GM12801 (cell line): ENCODE results near the gene RNASE13.

Source experiments
- TF ChIP-seq, protein P1 (sequence below): IDR thresholded peaks from one replicate; pipeline ENCODE4 v1.5.1; 2011; ENCODE audit warnings: control low read depth; ENCODE audit not compliant: insufficient read length; ENCODE audit errors: extremely low read depth

RNASE13 gene

DNA sequence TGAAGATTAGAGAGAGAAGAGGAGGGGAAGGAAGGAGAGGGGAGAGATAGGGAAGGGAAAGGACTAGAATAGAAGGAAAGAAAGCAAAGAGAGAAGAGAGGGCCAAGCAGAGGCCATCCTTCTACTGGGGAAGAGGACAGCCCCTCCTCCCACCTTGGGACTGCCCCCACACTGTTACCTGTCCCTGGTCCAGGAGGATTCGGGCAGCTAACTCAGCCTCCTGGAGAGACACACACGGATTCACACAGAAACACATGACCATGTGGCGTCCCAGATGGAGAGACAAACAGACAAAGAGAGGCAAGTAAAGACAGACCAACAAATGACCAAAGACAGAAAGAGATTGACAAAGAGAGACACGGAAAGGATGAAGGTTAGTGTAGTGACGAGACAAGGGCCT is 11.9 kb downstream of the RNASE13 start:
- TF ChIP-seq, protein P1, sequence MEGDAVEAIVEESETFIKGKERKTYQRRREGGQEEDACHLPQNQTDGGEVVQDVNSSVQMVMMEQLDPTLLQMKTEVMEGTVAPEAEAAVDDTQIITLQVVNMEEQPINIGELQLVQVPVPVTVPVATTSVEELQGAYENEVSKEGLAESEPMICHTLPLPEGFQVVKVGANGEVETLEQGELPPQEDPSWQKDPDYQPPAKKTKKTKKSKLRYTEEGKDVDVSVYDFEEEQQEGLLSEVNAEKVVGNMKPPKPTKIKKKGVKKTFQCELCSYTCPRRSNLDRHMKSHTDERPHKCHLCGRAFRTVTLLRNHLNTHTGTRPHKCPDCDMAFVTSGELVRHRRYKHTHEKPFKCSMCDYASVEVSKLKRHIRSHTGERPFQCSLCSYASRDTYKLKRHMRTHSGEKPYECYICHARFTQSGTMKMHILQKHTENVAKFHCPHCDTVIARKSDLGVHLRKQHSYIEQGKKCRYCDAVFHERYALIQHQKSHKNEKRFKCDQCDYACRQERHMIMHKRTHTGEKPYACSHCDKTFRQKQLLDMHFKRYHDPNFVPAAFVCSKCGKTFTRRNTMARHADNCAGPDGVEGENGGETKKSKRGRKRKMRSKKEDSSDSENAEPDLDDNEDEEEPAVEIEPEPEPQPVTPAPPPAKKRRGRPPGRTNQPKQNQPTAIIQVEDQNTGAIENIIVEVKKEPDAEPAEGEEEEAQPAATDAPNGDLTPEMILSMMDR = no peak

DNA sequence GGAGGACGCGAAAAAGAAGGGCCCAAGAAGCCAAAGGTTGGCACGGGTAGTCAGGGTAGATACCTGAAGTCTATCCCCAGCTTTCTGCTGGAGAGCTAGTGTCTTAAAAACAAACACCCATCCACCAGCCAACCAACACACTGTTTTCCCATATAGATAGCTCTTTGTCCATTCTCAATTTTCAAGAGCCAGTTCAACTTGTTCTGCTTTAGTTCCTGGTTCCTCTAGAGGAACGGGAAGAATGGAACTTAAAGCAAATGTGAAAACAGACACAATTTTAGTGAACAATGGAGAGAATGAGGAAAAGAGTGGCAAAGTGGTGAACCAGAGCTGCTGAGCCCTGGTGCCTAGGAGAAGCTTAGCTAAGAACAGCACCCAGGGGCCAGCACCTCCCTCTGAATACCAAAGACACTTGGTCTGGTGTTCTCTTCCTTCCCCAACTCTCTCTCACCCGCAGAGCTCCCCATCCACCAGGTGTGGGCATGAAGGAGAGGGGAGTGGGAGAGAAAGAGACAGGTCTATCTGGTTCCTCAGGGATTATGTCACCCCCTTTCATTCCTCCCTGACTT is 13.5 kb downstream of the RNASE13 start:
- TF ChIP-seq, protein P1 = no peak

- TF ChIP-seq, protein P1 = no peak
Observed at GRCh38 chr14:21019366-21019765, 15.2 kb downstream of the RNASE13 start.

DNA sequence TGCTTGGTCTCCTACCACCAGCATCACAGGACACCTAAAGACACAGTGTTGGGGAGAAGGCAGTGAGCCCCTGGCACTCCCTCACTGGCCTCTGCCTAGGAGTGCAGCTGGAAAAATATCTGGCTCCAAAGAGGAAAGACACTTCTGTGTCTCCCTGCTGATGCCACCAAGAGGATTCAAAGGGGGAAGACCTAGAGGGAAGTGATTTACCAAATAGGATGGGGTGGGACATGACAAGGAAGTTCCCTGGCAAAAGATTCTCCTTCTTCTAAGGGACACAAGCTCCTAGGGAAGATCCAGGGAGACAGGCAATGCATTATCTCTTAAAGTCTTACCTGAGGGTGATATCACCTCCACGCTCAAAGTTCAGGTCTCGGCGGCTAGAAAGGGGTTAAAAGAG is 15.8 kb downstream of the RNASE13 start:
- TF ChIP-seq, protein P1 = no peak

DNA sequence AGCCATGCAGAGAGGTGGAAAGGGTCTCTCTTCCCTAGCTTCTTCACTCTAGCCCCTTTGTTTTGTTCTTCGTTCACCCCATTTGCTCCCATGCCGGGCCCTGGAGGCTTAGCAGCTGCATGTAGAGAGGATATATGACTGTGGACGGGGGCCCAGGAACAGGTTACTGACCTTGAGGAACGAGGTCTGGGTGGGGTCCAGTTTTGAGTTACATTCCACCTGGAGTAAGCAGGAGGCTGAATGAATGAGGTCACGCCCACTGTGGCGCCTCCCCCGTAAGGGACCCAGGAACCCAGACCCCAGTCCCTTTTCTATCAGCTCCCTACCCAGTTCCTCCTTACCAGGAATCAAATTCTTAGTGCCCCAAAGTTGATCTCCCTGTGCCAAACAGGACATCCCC is 16.3 kb downstream of the RNASE13 start:
- TF ChIP-seq, protein P1 = no peak

GRCh38 chr14:21017528-21018245 is 16.9 kb downstream of the RNASE13 start:
- TF ChIP-seq, protein P1 = no peak

DNA sequence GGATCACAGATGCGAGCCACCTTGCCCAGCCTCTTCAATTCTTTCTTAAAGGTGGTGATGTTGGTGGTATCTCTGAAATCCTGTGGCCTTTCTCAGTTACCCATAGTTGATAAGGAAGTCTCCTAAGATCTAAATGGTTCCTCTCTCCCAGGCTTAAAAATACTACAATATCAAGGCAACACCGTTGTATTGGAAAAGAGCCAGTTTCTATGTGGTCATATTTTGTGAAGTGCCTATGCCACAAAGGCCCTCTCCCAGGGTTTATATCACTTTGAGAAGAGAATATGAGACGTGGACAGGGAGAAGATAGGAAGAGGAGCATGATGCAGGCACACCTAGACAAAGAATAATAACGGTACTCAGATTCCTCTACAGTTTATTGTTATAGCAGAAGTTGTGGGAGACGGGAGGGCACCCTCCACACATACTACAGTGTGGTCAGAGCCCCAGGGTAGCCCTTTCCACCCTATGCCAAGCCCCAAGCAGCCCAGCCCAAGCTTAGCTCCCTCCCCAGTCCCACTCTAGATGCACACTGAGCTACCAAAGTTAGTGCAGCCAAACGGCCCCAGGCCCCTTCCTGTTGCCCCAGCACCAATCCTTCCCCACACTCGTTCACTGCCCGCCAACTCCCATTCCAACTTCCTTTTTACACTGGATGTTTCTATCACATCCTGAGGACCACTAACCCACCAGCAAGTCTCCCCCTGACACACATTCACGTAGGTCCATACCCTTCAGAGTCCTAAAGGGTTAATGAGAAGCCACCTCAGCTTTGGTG is 18.0 kb downstream of the RNASE13 start:
- TF ChIP-seq, protein P1 = no peak
